ENCODE data around the gene ADCY2.

ADCY2 gene

GRCh38 chr5:7392693-7393024 lies 3.3 kb upstream of the ADCY2 start:
- no peak for DNase-seq (ENCODE audit: low read depth, low spot score)
- H3K4me3 ChIP-seq (ENCODE audit: low read depth, low read length), result no peak overlapping the region
- TF ChIP-seq, protein P1, sequence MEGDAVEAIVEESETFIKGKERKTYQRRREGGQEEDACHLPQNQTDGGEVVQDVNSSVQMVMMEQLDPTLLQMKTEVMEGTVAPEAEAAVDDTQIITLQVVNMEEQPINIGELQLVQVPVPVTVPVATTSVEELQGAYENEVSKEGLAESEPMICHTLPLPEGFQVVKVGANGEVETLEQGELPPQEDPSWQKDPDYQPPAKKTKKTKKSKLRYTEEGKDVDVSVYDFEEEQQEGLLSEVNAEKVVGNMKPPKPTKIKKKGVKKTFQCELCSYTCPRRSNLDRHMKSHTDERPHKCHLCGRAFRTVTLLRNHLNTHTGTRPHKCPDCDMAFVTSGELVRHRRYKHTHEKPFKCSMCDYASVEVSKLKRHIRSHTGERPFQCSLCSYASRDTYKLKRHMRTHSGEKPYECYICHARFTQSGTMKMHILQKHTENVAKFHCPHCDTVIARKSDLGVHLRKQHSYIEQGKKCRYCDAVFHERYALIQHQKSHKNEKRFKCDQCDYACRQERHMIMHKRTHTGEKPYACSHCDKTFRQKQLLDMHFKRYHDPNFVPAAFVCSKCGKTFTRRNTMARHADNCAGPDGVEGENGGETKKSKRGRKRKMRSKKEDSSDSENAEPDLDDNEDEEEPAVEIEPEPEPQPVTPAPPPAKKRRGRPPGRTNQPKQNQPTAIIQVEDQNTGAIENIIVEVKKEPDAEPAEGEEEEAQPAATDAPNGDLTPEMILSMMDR (IDR thresholded peaks at IDR 0.05; ENCODE audit: insufficient read depth, low read length, missing control alignments), result no peak
- ChIA-PET CTCF (interaction anchor here (1.0 to 1.5 kb wide), 3 partner anchors 9 to 132 kb away, joined by 3 to 21 read pairs (median 5); no protein-coding TSS in a partner anchor), POLR2A (no interaction called here)

GRCh38 chr5:7393921-7394799 lies 1.8 kb upstream of the ADCY2 start:
- ChIA-PET CTCF (interaction anchor here (0.8 to 7.2 kb wide), 3 partner anchors 133 to 628 kb away, joined by 3 to 52 read pairs (median 4); no protein-coding TSS in a partner anchor), POLR2A (no interaction called here)
- TF ChIP-seq, protein P1 (IDR thresholded peaks at IDR 0.05; ENCODE audit: insufficient read depth, low read length, missing control alignments), result no peak
- no peak overlapping the region for H3K4me3 ChIP-seq (ENCODE audit: low read depth, low read length)
- DNase-seq (ENCODE audit: low read depth, low spot score), result no peak

DNA sequence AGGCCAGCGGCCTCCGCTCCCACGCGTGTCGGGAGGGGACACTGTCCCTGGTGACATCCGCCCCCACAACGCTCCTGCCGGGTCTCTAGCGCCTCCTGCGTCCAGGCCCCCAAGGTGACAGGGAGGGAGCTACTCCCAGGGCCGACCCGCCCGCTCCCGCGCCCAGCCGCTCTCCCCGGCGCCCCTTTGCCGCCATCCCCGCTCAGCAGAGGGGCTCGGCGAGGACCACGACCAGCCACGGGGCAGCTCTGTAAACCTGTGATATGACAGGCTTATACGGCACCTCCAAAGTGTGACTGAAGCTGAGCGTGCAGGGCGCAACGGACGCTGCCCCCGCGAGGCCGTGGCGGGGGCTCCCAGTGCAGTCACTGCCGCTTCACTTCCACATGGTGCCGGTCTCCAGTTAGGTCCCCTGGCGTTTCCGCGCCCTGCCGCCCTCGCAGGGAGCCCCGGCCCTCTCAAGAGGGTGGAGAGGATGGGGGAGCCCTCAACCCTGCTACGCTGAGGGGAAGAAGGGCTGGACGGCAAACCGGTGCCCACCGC lies 978 bp upstream of the ADCY2 start:
- TF ChIP-seq, protein P1 (IDR thresholded peaks at IDR 0.05; ENCODE audit: insufficient read depth, low read length, missing control alignments), result no peak
- POLR2A ChIA-PET, result no interaction called here
- DNase-seq (ENCODE audit: low read depth, low spot score), result no peak
- H3K4me3 ChIP-seq (ENCODE audit: low read depth, low read length), result no peak overlapping the region
- CTCF ChIA-PET, result interaction anchor here (7.2 kb wide), 1 partner anchor 134 kb away, joined by 52 read pairs; no protein-coding TSS in a partner anchor

GRCh38 chr5:7395432-7395946 lies 449 bp upstream of the ADCY2 start:
- TF ChIP-seq, protein P1 (IDR thresholded peaks at IDR 0.05; ENCODE audit: insufficient read depth, low read length, missing control alignments), result no peak
- POLR2A ChIA-PET, result no interaction called here
- CTCF ChIA-PET, result interaction anchor here (7.2 kb wide), 1 partner anchor 135 kb away, joined by 52 read pairs; no protein-coding TSS in a partner anchor
- H3K4me3 ChIP-seq (ENCODE audit: low read depth, low read length), result no peak overlapping the region
- no peak for DNase-seq (ENCODE audit: low read depth, low spot score)

- H3K4me3 ChIP-seq (ENCODE audit: low read depth, low read length), result no peak overlapping the region
- no peak for DNase-seq (ENCODE audit: low read depth, low spot score)
- TF ChIP-seq, protein P1 (IDR thresholded peaks at IDR 0.05; ENCODE audit: insufficient read depth, low read length, missing control alignments), result no peak
- POLR2A ChIA-PET, result no interaction called here
- CTCF ChIA-PET, result interaction anchor here (1.2 to 7.2 kb wide), 2 partner anchors 136 to 349 kb away, joined by 4 to 52 read pairs; no protein-coding TSS in a partner anchor
Observed at GRCh38 chr5:7396713-7397454, 946 bp downstream of the ADCY2 start.

All from AG04449 (cell line).